ENCODE results near the gene ATF3.

The ATF3 gene

GRCh38 chr1:212641956-212642355 is 33.4 kb downstream of the ATF3 start:
- no peak for TF ChIP-seq MYC (IDR thresholded peaks at IDR 0.05; ENCODE audit: low read depth, low read length)
- TF ChIP-seq MAX (IDR thresholded peaks at IDR 0.05; ENCODE audit: low read depth, low read length), result no peak
- TF ChIP-seq POLR2A (IDR thresholded peaks at IDR 0.05; ENCODE audit: extremely low read depth, insufficient read length), result no peak
- TF ChIP-seq CTCF (IDR thresholded peaks at IDR 0.05; ENCODE audit: low read depth, low read length), result no peak
- no peak overlapping the region for H3K4me3 ChIP-seq (ENCODE audit: low read depth, low read length)
- no peak for DNase-seq (ENCODE audit: low read depth)

- DNase-seq (ENCODE audit: low read depth), result no peak
- TF ChIP-seq CTCF (IDR thresholded peaks at IDR 0.05; ENCODE audit: low read depth, low read length), result no peak
- TF ChIP-seq MYC (IDR thresholded peaks at IDR 0.05; ENCODE audit: low read depth, low read length), result no peak
- TF ChIP-seq MAX (IDR thresholded peaks at IDR 0.05; ENCODE audit: low read depth, low read length), result no peak
- no peak for TF ChIP-seq POLR2A (IDR thresholded peaks at IDR 0.05; ENCODE audit: extremely low read depth, insufficient read length)
- H3K4me3 ChIP-seq (ENCODE audit: low read depth, low read length), result no peak overlapping the region
These were observed 35.3 kb downstream of the ATF3 start for GRCh38 chr1:212643877-212644276.

- no peak for DNase-seq (ENCODE audit: low read depth)
- H3K4me3 ChIP-seq (ENCODE audit: low read depth, low read length), result no peak overlapping the region
- TF ChIP-seq CTCF (IDR thresholded peaks at IDR 0.05; ENCODE audit: low read depth, low read length), result no peak
These were observed 36.4 kb downstream of the ATF3 start for GRCh38 chr1:212644866-212645545.

- TF ChIP-seq MAX (IDR thresholded peaks at IDR 0.05; ENCODE audit: low read depth, low read length), result no peak
- no peak for TF ChIP-seq POLR2A (IDR thresholded peaks at IDR 0.05; ENCODE audit: extremely low read depth, insufficient read length)
- no peak for TF ChIP-seq MYC (IDR thresholded peaks at IDR 0.05; ENCODE audit: low read depth, low read length)
- TF ChIP-seq CTCF (IDR thresholded peaks at IDR 0.05; ENCODE audit: low read depth, low read length), result no peak
- H3K4me3 ChIP-seq (ENCODE audit: low read depth, low read length), result no peak overlapping the region
- no peak for DNase-seq (ENCODE audit: low read depth)
These were observed 37.3 kb downstream of the ATF3 start for GRCh38 chr1:212645546-212646543.

- DNase-seq (ENCODE audit: low read depth), result no peak
- TF ChIP-seq POLR2A (IDR thresholded peaks at IDR 0.05; ENCODE audit: extremely low read depth, insufficient read length) (no peak), CTCF (IDR thresholded peaks at IDR 0.05; ENCODE audit: low read depth, low read length) (no peak), MYC (IDR thresholded peaks at IDR 0.05; ENCODE audit: low read depth, low read length) (no peak), MAX (IDR thresholded peaks at IDR 0.05; ENCODE audit: low read depth, low read length) (no peak)
- no peak overlapping the region for H3K4me3 ChIP-seq (ENCODE audit: low read depth, low read length)
These were observed 38.0 kb downstream of the ATF3 start for GRCh38 chr1:212646588-212646987.
